PC-3 (cell line): ENCODE data around the gene DOLK. TPM values are rescaled to one million over a fixed set of nuclear protein-coding genes. Genes with fewer than 3 reads are reported as not detected.
A peak's percentile ranks its signal among the peaks of the same experiment; 100 is the strongest.

Source experiments
- ATAC-seq: fragments of 200-7000 bp; cut with Tn5 transposase; 2 replicates; pipeline ENCODE4 v1.9.1; 2020; ENCODE audit warnings: mild to moderate bottlenecking, moderate library complexity
- BruUV-seq: library from RNA; stranded (reverse); fragments of 400-500 nt; replicated peaks from 2 replicates; lab custom pipeline; 2021; lab: Mats Ljungman, UMichigan
- CTCF ChIA-PET: fragments of 300-600 bp; sonication (Branson Sonifier 250); formaldehyde crosslinking; loops from one replicate; lab custom pipeline; 2022; ENCODE audit warnings: antibody characterized with exemption; lab: Charles Lee
- POLR2A ChIA-PET: fragments of 300-600 bp; sonication (Branson Sonifier 250); formaldehyde crosslinking; loops from one replicate; lab custom pipeline; 2022; ENCODE audit warnings: antibody characterized with exemption; ENCODE audit not compliant: unreplicated experiment; lab: Charles Lee
- DNase-seq: peaks from one replicate; pipeline ENCODE4 v3.0.0-alpha.2; 2015
- H2AFZ ChIP-seq: fragments of 300-600 bp; sonication (generic); 2 replicates; pipeline ENCODE4 v1.6.0; 2016; ENCODE audit warnings: antibody characterized with exemption, low read length
- H3F3A ChIP-seq: fragments of 300-600 bp; sonication (generic); one replicate; pipeline ENCODE4 v1.6.0; 2017; ENCODE audit warnings: antibody characterized with exemption, low read length, control low read depth, mild to moderate bottlenecking; ENCODE audit not compliant: unreplicated experiment
- H3K27ac ChIP-seq: fragments of 300-600 bp; sonication (generic); 2 replicates; pipeline ENCODE4 v1.5.1; 2016; ENCODE audit warnings: mild to moderate bottlenecking, low read length
- H3K27me3 ChIP-seq: fragments of 300-600 bp; sonication (generic); 2 replicates; pipeline ENCODE4 v1.6.1; 2016; ENCODE audit warnings: low read length, mixed read lengths
- H3K36me3 ChIP-seq: fragments of 300-600 bp; sonication (generic); 2 replicates; pipeline ENCODE4 v1.6.1; 2016; ENCODE audit warnings: low read depth, mixed run types, low read length, mixed read lengths
- H3K4me1 ChIP-seq: fragments of 300-600 bp; sonication (generic); 2 replicates; pipeline ENCODE4 v1.5.1; 2016; ENCODE audit warnings: low read length; ENCODE audit not compliant: insufficient read depth
- H3K4me2 ChIP-seq: fragments of 300-600 bp; sonication (generic); 2 replicates; pipeline ENCODE4 v1.6.0; 2016; ENCODE audit warnings: low read length
- H3K4me3 ChIP-seq: fragments of 300-600 bp; sonication (generic); 2 replicates; pipeline ENCODE4 v1.5.1; 2016; ENCODE audit warnings: mild to moderate bottlenecking, low read length, mixed read lengths
- H3K79me2 ChIP-seq: fragments of 300-600 bp; sonication (generic); 2 replicates; pipeline ENCODE4 v1.6.1; 2017; ENCODE audit warnings: low read length, mixed read lengths
- H3K9ac ChIP-seq: fragments of 300-600 bp; sonication (generic); 2 replicates; pipeline ENCODE4 v1.6.0; 2016; ENCODE audit warnings: mild to moderate bottlenecking, low read length
- H3K9me2 ChIP-seq: fragments of 300-600 bp; sonication (generic); replicated peaks from 2 replicates; pipeline ENCODE4 v1.6.1; 2016; ENCODE audit warnings: mixed run types, low read length, mixed read lengths
- H3K9me3 ChIP-seq: fragments of 300-600 bp; sonication (generic); 2 replicates; pipeline ENCODE4 v1.6.1; 2016; ENCODE audit warnings: low read length, mixed read lengths
- H4K20me1 ChIP-seq: fragments of 300-600 bp; sonication (generic); 2 replicates; pipeline ENCODE4 v1.6.1; 2016; ENCODE audit warnings: low read length, mixed read lengths
- EZH2 ChIP-seq: fragments of 300-600 bp; sonication (generic); IDR thresholded peaks from one replicate; pipeline ENCODE4 v1.6.1; 2017; ENCODE audit warnings: antibody characterized with exemption, mild to moderate bottlenecking, low read length; ENCODE audit not compliant: unreplicated experiment
- EZH2phosphoT487 ChIP-seq: fragments of 300-600 bp; sonication (generic); IDR thresholded peaks from 2 replicates; pipeline ENCODE4 v1.6.1; 2018; ENCODE audit warnings: mild to moderate bottlenecking, antibody characterized with exemption, low read length, borderline replicate concordance
- intact Hi-C: fragments of 100-400 bp; cut with micrococcal nuclease; formaldehyde crosslinking; loops from 2 replicates; pipeline ENCODE4 v1.9.0; 2023
- total RNA-seq: library from RNA; depleted of rRNA; stranded (reverse); fragments of >200 nt; gene quantifications from 2 replicates; pipeline ENCODE4 v1.2.3, GENCODE V29; 2014
- TF ChIP-seq, protein P1 (sequence below): fragments of 300-600 bp; sonication (generic); conservative IDR thresholded peaks from 2 replicates; pipeline ENCODE4 v1.5.1; 2017; ENCODE audit warnings: antibody characterized with exemption, low read depth, mild to moderate bottlenecking, low read length

Gene DOLK
- total RNA-seq, 1 experiment from 2014 or later, result 17.9 TPM

GRCh38 chr9:128905964-128906363, 41.4 kb downstream of the DOLK start:
- intact Hi-C loops, result no loop called here
- Histone ChIP-seq H3K79me2 (peaks cover 40% of the 10 kb centered on the region), H3F3A (no peaks in the 10 kb centered on the region), H2AFZ (no peak overlapping the region), H3K9me2 (no peaks in the 10 kb centered on the region), H3K36me3 (peaks cover 25% of the 10 kb centered on the region), H3K4me1 (peaks cover 30% of the 10 kb centered on the region), H3K9ac (no peak overlapping the region), H3K27me3 (no peaks in the 10 kb centered on the region), H3K4me2 (no peak overlapping the region), H3K9me3 (no peaks in the 10 kb centered on the region), H3K27ac (no peak overlapping the region), H3K4me3 (no peak overlapping the region), H4K20me1 (no peaks in the 10 kb centered on the region)
- BruUV-seq, result no TSS peak
- ATAC-seq (no peak), DNase-seq (no peak)
- ChIA-PET CTCF (no interaction called here), POLR2A (no interaction called here)
- TF ChIP-seq EZH2 (no peak), EZH2phosphoT487 (no peak)
- TF ChIP-seq, protein P1, sequence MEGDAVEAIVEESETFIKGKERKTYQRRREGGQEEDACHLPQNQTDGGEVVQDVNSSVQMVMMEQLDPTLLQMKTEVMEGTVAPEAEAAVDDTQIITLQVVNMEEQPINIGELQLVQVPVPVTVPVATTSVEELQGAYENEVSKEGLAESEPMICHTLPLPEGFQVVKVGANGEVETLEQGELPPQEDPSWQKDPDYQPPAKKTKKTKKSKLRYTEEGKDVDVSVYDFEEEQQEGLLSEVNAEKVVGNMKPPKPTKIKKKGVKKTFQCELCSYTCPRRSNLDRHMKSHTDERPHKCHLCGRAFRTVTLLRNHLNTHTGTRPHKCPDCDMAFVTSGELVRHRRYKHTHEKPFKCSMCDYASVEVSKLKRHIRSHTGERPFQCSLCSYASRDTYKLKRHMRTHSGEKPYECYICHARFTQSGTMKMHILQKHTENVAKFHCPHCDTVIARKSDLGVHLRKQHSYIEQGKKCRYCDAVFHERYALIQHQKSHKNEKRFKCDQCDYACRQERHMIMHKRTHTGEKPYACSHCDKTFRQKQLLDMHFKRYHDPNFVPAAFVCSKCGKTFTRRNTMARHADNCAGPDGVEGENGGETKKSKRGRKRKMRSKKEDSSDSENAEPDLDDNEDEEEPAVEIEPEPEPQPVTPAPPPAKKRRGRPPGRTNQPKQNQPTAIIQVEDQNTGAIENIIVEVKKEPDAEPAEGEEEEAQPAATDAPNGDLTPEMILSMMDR, result no peak

GRCh38 chr9:128903871-128904620, 43.4 kb downstream of the DOLK start:
- no TSS peak for BruUV-seq
- ChIA-PET POLR2A (no interaction called here), CTCF (no interaction called here)
- no peaks in the 10 kb centered on the region for H3K9me2 ChIP-seq
- H3K4me2 ChIP-seq, result no peak overlapping the region
- H3K27ac ChIP-seq, result peak overlapping the region; percentile 23; the same call in 1 of the 2 replicates
- peaks cover 34% of the 10 kb centered on the region for H3K4me1 ChIP-seq
- H3K4me3 ChIP-seq, result no peak overlapping the region
- no peaks in the 10 kb centered on the region for H3K9me3 ChIP-seq
- DNase-seq (peak; percentile 31), ATAC-seq (no peak)
- H3K9ac ChIP-seq, result no peak overlapping the region
- no peaks in the 10 kb centered on the region for H3F3A ChIP-seq
- intact Hi-C loops, result no loop called here
- H3K36me3 ChIP-seq, result peaks cover 20% of the 10 kb centered on the region
- H3K27me3 ChIP-seq, result no peaks in the 10 kb centered on the region
- no peak overlapping the region for H2AFZ ChIP-seq
- peaks cover 22% of the 10 kb centered on the region; the same call in 1 of the 2 replicates for H3K79me2 ChIP-seq
- no peaks in the 10 kb centered on the region for H4K20me1 ChIP-seq
- TF ChIP-seq EZH2phosphoT487 (no peak), EZH2 (no peak)
- TF ChIP-seq, protein P1, result no peak

- TF ChIP-seq EZH2, result no peak
- TF ChIP-seq, protein P1, result no peak
- no peak for TF ChIP-seq EZH2phosphoT487
- intact Hi-C loops, result no loop called here
- Histone ChIP-seq H3K4me2 (no peak overlapping the region), H4K20me1 (no peaks in the 10 kb centered on the region), H3K4me1 (peaks cover 34% of the 10 kb centered on the region), H3K27ac (peak overlapping the region; percentile 69), H2AFZ (no peak overlapping the region), H3K79me2 (peaks cover 24% of the 10 kb centered on the region; the same call in 1 of the 2 replicates), H3K9me3 (no peaks in the 10 kb centered on the region), H3K4me3 (no peak overlapping the region), H3K27me3 (no peaks in the 10 kb centered on the region), H3K36me3 (peaks cover 18% of the 10 kb centered on the region), H3F3A (no peaks in the 10 kb centered on the region), H3K9me2 (no peaks in the 10 kb centered on the region), H3K9ac (no peak overlapping the region)
- no TSS peak for BruUV-seq
- ChIA-PET POLR2A (no interaction called here), CTCF (no interaction called here)
- ATAC-seq (no peak), DNase-seq (no peak)
Measured at GRCh38 chr9:128903079-128903461, 44.3 kb downstream of the DOLK start.
